Measurements from ENCODE around the gene TRIM49C.
"Not testable (repeated sequence)": the region's sequence is repeated elsewhere in the genome, so short reads cannot be mapped to it uniquely, and the experiment has no call there.

TRIM49C gene, protein sequence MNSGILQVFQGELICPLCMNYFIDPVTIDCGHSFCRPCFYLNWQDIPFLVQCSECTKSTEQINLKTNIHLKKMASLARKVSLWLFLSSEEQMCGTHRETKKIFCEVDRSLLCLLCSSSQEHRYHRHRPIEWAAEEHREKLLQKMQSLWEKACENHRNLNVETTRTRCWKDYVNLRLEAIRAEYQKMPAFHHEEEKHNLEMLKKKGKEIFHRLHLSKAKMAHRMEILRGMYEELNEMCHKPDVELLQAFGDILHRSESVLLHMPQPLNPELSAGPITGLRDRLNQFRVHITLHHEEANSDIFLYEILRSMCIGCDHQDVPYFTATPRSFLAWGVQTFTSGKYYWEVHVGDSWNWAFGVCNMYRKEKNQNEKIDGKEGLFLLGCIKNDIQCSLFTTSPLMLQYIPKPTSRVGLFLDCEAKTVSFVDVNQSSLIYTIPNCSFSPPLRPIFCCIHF

DNA sequence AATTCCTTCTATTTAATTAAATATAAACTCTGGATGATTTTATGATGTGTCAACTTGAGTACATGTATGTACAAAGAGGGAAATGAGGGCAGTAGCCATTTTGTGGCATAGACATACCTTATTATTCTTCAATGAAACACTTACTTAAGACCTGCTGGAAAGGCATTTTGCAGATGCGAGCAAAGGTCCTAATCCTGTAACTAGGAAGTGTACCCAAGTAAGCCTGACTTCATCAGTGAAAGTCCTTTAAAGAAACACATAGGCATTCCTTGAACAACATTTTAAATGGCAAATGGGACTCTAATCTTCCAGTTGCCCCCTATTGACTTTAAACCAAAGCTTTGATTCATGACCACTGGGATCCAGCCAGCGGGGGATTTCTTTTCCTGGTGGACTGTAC is at the start of gene TRIM49C:
Gene TRIM49C (plus strand): TSS at position 301 of the 400 bp plus-strand sequence. CDS start 4,106 bp downstream, outside the sequence.
- not testable (repeated sequence) for DNase-seq (ENCODE audit: extremely low read depth in 1 of 2, low read depth in 1 of 2)

DNA sequence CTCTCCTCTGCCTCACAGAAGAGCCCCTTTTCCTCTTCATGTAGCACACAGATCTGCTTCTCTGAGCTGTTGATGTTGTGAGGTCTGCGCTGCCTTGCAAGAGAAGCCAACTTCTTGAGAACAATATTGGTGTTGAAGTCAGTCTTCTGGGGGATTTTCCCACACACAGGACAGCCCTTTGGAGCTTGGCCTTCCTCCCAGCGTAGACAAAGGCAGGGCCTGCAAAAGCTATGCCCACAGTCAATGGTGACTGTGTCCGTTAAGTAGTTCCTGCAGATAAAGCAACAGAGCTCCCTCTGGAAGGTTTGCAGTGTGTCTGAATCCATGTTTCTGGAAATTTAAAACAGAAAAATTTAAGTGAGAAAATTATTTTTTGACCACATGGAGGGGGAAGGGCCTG is 6.7 kb upstream of the TRIM49C start:
- DNase-seq (ENCODE audit: extremely low read depth in 1 of 2, low read depth in 1 of 2): not testable (repeated sequence)

DNA sequence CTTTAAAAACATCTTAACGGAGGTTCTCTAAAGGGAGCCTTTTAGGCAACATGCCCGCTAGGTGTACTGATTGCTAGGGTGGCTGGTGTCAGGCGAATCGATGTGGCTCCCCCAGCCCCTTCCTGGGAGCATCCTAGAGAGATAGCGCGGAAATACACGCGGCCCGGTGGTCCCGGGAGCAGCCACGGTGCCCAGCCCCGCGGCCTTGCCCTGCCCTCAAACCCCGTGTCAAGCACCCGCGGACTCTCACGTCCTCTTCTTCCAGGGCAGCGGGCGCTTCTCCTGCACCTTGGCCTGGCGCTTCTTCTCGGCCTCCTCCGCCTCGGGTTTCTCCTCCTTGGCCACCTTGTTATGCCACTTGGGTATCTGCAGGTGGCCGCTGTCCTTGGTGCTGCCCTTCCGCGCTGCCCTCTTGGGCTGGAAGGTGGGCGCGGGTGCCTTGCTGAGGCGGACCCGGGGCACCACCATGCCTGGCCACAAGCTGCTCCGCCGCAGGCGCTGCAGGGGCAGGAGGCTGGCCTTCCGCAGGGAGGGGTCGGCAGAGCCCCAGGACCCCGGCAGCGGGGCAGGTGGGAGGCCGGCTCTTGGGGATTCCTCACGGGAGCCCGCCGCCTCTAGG is 20.8 kb downstream of the TRIM49C start:
- DNase-seq (ENCODE audit: extremely low read depth in 1 of 2, low read depth in 1 of 2): not testable (repeated sequence)

DNA sequence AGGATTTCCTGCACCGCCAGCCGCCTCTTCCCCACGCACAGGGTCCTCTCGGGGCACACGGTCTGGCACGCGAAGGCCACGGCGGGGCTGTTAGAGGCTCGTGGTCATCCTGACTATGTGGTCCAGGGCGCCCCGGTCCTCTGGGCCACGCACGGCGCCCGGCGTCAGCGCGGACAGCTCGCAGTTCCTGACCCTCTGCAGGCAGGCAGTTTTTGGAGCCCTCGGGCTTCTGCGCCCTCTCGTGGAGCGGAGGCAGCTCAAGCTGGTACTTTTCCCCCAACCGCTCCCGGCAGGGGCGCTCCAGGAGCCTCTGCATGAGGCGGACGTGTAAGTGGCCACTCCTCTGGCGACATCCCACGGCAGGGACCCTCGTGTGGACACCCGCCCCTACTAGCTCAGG is 21.4 kb downstream of the TRIM49C start:
- not testable (repeated sequence) for DNase-seq (ENCODE audit: extremely low read depth in 1 of 2, low read depth in 1 of 2)

DNA sequence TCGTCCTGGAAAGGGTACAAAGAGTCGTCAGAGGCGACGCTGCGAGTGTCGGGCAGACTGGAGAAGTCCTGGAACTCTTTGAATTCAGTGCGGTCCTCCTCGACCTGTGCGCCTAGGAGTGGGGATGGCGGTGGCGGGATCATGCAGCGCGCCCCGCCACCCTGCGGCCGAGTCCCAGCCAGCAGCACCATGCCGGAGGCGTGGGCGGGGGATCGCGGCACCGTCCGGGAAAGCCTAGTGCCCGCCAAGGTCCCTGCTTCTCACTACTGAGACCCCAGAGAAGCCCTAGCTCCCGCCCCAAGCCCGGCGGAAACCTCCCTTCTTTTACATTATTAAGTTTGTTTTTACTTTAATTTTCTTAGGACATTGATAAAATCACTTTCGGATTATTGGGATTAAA is 22.6 kb downstream of the TRIM49C start:
- not testable (repeated sequence) for DNase-seq (ENCODE audit: extremely low read depth in 1 of 2, low read depth in 1 of 2)

DNA sequence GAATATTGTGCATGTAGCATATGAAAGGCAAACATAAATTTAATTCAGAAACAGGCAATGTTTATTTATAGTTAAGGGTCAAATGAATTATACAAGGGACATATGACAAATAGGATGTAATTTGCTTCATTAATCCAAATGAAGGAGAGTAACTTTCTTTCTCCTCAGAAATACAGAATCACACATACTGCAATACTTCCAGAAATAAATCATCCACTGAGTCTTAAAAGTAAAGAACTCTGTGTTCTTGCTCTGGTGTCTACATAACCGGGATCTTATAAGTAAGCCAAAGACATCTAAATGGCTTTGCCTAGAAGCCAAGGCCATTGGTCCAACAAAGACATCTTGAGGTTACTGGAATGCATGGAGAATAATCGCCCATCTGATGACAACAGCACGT is 54.7 kb downstream of the TRIM49C start, which contains the start of gene UBTFL1:
Gene UBTFL1 (plus strand): TSS at position 301 of the 400 bp plus-strand sequence. CDS start 0 bp downstream, at position 301.
- not testable (repeated sequence) for DNase-seq (ENCODE audit: extremely low read depth in 1 of 2, low read depth in 1 of 2)

DNA sequence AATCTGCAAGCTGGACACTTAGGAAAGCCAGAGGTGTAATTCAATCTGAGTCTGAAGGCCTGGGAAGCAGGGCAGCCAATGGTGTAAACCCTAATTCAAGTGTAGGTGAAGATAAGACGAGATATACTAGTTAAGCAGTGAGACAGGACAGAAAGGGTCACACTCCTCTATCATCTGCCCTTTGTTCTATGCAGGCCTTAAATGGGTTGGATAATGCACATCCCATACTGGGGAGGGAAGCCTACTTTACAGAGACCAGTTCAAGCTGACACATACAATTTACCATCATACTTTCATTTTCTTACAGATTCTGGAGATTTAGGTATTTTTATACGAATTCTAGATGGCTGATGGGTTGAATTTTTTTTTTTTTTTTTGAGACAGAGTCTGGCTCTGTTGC is 57.8 kb downstream of the TRIM49C start:
- DNase-seq (ENCODE audit: extremely low read depth in 1 of 2, low read depth in 1 of 2): not testable (repeated sequence)
